Osteocyte (in vitro differentiated cells): ENCODE data around the gene CCL13. TPM values are rescaled to one million over a fixed set of nuclear protein-coding genes. Genes with fewer than 3 reads are reported as not detected.
"Not testable (repeated sequence)": the region's sequence is repeated elsewhere in the genome, so short reads cannot be mapped to it uniquely, and the experiment has no call there.

Experiments
- DNase-seq: peaks from one replicate; pipeline ENCODE4 v3.0.0; 2021; ENCODE audit warnings: mixed read lengths; ENCODE audit not compliant: unreplicated experiment; ENCODE audit errors: extremely low spot score
- H3K27ac Mint-ChIP-seq: one replicate; pipeline ENCODE4 v1.8.0; 2021; ENCODE audit warnings: mild to moderate bottlenecking, mixed read lengths; ENCODE audit not compliant: unreplicated experiment
- H3K27me3 Mint-ChIP-seq: one replicate; pipeline ENCODE4 v1.8.0; 2021; ENCODE audit warnings: mixed read lengths; ENCODE audit not compliant: unreplicated experiment
- H3K36me3 Mint-ChIP-seq: one replicate; pipeline ENCODE4 v1.8.0; 2021; ENCODE audit warnings: mixed read lengths; ENCODE audit not compliant: unreplicated experiment
- H3K4me1 Mint-ChIP-seq: one replicate; pipeline ENCODE4 v1.8.0; 2021; ENCODE audit warnings: mixed read lengths; ENCODE audit not compliant: unreplicated experiment
- H3K4me3 Mint-ChIP-seq: one replicate; pipeline ENCODE4 v1.8.0; 2021; ENCODE audit warnings: mild to moderate bottlenecking, moderate library complexity, mixed read lengths; ENCODE audit not compliant: unreplicated experiment
- H3K9me3 Mint-ChIP-seq: one replicate; pipeline ENCODE4 v1.8.0; 2021; ENCODE audit warnings: mixed read lengths; ENCODE audit not compliant: unreplicated experiment
- CTCF ChIP-seq: fragments of 200-600 bp; sonication (generic); IDR thresholded peaks from 2 replicates; pipeline ENCODE4 v1.5.0; 2021; ENCODE audit warnings: antibody characterized with exemption, mild to moderate bottlenecking, moderate library complexity
- total RNA-seq: library from RNA; stranded (reverse); gene quantifications from 2 replicates; pipeline ENCODE4 v1.2.1, GENCODE V29; 2021

The CCL13 gene
- total RNA-seq, 1 donor from 2014 or later: not detected

GRCh38 chr17:34313164-34313563, 43.1 kb upstream of the CCL13 start:
- no peaks in the 10 kb centered on the region for H3K36me3 Mint-ChIP-seq
- no peaks in the 10 kb centered on the region for H3K9me3 Mint-ChIP-seq
- DNase-seq: no peak
- peaks cover 7% of the 10 kb centered on the region for H3K27me3 Mint-ChIP-seq
- H3K4me1 Mint-ChIP-seq: peaks cover 38% of the 10 kb centered on the region
- TF ChIP-seq CTCF: no peak
- no peak overlapping the region for H3K27ac Mint-ChIP-seq
- no peak overlapping the region for H3K4me3 Mint-ChIP-seq

GRCh38 chr17:34314279-34314678, 42.0 kb upstream of the CCL13 start:
- Mint-ChIP-seq H3K27ac (peak overlapping the region; percentile 48), H3K4me3 (no peak overlapping the region), H3K9me3 (no peaks in the 10 kb centered on the region), H3K4me1 (peaks cover 34% of the 10 kb centered on the region), H3K36me3 (no peaks in the 10 kb centered on the region), H3K27me3 (peaks cover 7% of the 10 kb centered on the region)
- no peak for TF ChIP-seq CTCF
- no peak for DNase-seq

- Mint-ChIP-seq H3K9me3 (no peaks in the 10 kb centered on the region), H3K36me3 (no peaks in the 10 kb centered on the region), H3K4me1 (peaks cover 12% of the 10 kb centered on the region), H3K27me3 (peaks cover 13% of the 10 kb centered on the region), H3K4me3 (no peak overlapping the region), H3K27ac (no peak overlapping the region)
- DNase-seq: no peak
- TF ChIP-seq CTCF: no peak
These were observed 37.8 kb upstream of the CCL13 start for GRCh38 chr17:34318474-34318873.

GRCh38 chr17:34319039-34319483, 37.2 kb upstream of the CCL13 start, which contains the start of gene CCL8:
CCL8 (plus strand) TSS chr17:34319435; CDS start chr17:34319502, 67 bp downstream.
- Mint-ChIP-seq H3K4me3 (no peak within 1 kb of the TSS), H3K9me3 (peaks cover 6% of the 10 kb centered on the region), H3K4me1 (peaks cover 7% of the 10 kb centered on the region), H3K36me3 (no peaks in the 10 kb centered on the region), H3K27ac (no peak within 1 kb of the TSS), H3K27me3 (peaks cover 17% of the 10 kb centered on the region)
- TF ChIP-seq CTCF: no peak
- DNase-seq: no peak

GRCh38 chr17:34321964-34322363, 34.3 kb upstream of the CCL13 start:
- Mint-ChIP-seq H3K9me3 (peaks cover 13% of the 10 kb centered on the region), H3K27ac (no peak overlapping the region), H3K4me1 (no peaks in the 10 kb centered on the region), H3K27me3 (peaks cover 28% of the 10 kb centered on the region), H3K4me3 (no peak overlapping the region), H3K36me3 (no peaks in the 10 kb centered on the region)
- no peak for TF ChIP-seq CTCF
- no peak for DNase-seq

- Mint-ChIP-seq H3K27me3 (peaks cover 49% of the 10 kb centered on the region), H3K9me3 (peaks cover 13% of the 10 kb centered on the region)
- H3K4me3 Mint-ChIP-seq, H3K27ac Mint-ChIP-seq, DNase-seq, H3K4me1 Mint-ChIP-seq, H3K36me3 Mint-ChIP-seq: not testable (repeated sequence)
These were observed 28.7 kb upstream of the CCL13 start for GRCh38 chr17:34327580-34327979.
